Adrenal gland (tissue), 5 donors: Measurements from ENCODE around the gene RANBP10.

ENCODE experiments used
- CTCF ChIP-seq, 6 experiments: fragments of 450-650 bp in 4 of 6; fragments of 200-600 bp in 2 of 6; sonication (generic) in 1 of 6; IDR thresholded peaks; 1 replicate in 5 of 6; 2 replicates in 1 of 6; pipeline versions ENCODE4 v1.5.1 to v1.8.0; 2016 to 2021; ENCODE audit warnings: antibody characterized with exemption in 6 of 6, mild to moderate bottlenecking in 2 of 6, moderate library complexity in 1 of 6
- POLR2A ChIP-seq, 2 donors: fragments of 450-650 bp; IDR thresholded peaks; one replicate each; pipeline ENCODE4 v1.6.1; 2017; ENCODE audit warnings: antibody characterized with exemption in 2 of 2, mild to moderate bottlenecking in 2 of 2, moderate library complexity in 1 of 2
- donor health status: DM: no; HTN: no; CAD: no.

- TF ChIP-seq CTCF (IDR thresholded peaks at IDR 0.05) (no peak), POLR2A (IDR thresholded peaks at IDR 0.05) (no peak)
Observed at GRCh38 chr16:67718668-67719047, 87.7 kb downstream of the RANBP10 start.
